ENCODE results near the gene SHANK3. TPM values are rescaled to one million over a fixed set of nuclear protein-coding genes. Genes with fewer than 3 reads are reported as not detected.

The SHANK3 gene
- polyA plus RNA-seq, 1 of the 3 experiments (the other 2 are of a cell fraction): 1.5 TPM

- TF ChIP-seq FOXM1 (IDR thresholded peaks at IDR 0.05; ENCODE audit: low read depth): no peak
Measured at GRCh38 chr22:50708474-50708873, 35.9 kb downstream of the SHANK3 start (continued).

- no peaks in the 10 kb centered on the region for H3K36me3 ChIP-seq (replicated peaks in 1 of 2; ENCODE audit: control insufficient read depth in 1 of 2, insufficient read depth in 2 of 2, low read length in 1 of 2)
- TF ChIP-seq CHD2 (IDR thresholded peaks at IDR 0.05; ENCODE audit: low read length, partially characterized antibody) (no peak), RXRA (IDR thresholded peaks at IDR 0.05; ENCODE audit: borderline replicate concordance, low read depth) (no peak), PBX3 (IDR thresholded peaks at IDR 0.05) (no peak), FOXM1 (IDR thresholded peaks at IDR 0.05; ENCODE audit: low read depth) (no peak), RCOR1 (IDR thresholded peaks at IDR 0.05; ENCODE audit: low read length) (no peak)
- H3K4me2 ChIP-seq: no peak overlapping the region
- no peaks in the 10 kb centered on the region for H4K20me1 ChIP-seq (ENCODE audit: insufficient read depth)
- H3K27me3 ChIP-seq (ENCODE audit: insufficient read depth): no peaks in the 10 kb centered on the region
- CTCF ChIA-PET: no interaction called here
- WGBS (ENCODE audit: low lambda C conversion rate): 95% methylated on average over 5 of the region's 6 CpGs
- no peaks in the 10 kb centered on the region for H3K9me3 ChIP-seq
- H2AFZ ChIP-seq (ENCODE audit: low read depth): no peak overlapping the region
- H3K4me1 ChIP-seq (ENCODE audit: control insufficient read depth in 1 of 2, insufficient read depth in 2 of 2, low read depth in 1 of 2, low read length in 1 of 2): peaks cover 0 to 4% of the 10 kb centered on the region in 2 experiments; a peak in 1 of 4 replicates
- no peak overlapping the region for H3K27ac ChIP-seq (ENCODE audit: low read depth in 2 of 2, low read length in 1 of 2)
- no peak overlapping the region for H3K4me3 ChIP-seq (ENCODE audit: low read depth in 2 of 2, low read length in 1 of 2)
- DNase-seq: no peak
- POLR2A ChIA-PET: no interaction called here
- peaks cover 5% of the 10 kb centered on the region for H3F3A ChIP-seq (replicated peaks; ENCODE audit: insufficient read depth)
- no peaks in the 10 kb centered on the region for H3K79me2 ChIP-seq (ENCODE audit: insufficient read depth)
- H3K9ac ChIP-seq: no peak overlapping the region
- H3K9me2 ChIP-seq: no peaks in the 10 kb centered on the region
Measured at GRCh38 chr22:50708996-50709395, 36.4 kb downstream of the SHANK3 start.

GRCh38 chr22:50710221-50710620, 37.6 kb downstream of the SHANK3 start:
- H3K27me3 ChIP-seq (ENCODE audit: insufficient read depth): no peaks in the 10 kb centered on the region
- no peaks in the 10 kb centered on the region for H3K9me2 ChIP-seq
- H4K20me1 ChIP-seq (ENCODE audit: insufficient read depth): no peaks in the 10 kb centered on the region
- H3K4me2 ChIP-seq: no peak overlapping the region
- H3K4me3 ChIP-seq (ENCODE audit: low read depth in 2 of 2, low read length in 1 of 2): no peak overlapping the region
- H3K4me1 ChIP-seq (ENCODE audit: control insufficient read depth in 1 of 2, insufficient read depth in 2 of 2, low read depth in 1 of 2, low read length in 1 of 2): no peaks in the 10 kb centered on the region; a peak in 1 of 4 replicates
- H3K27ac ChIP-seq (ENCODE audit: low read depth in 2 of 2, low read length in 1 of 2): no peak overlapping the region
- ChIA-PET POLR2A (no interaction called here), CTCF (no interaction called here)
- no peaks in the 10 kb centered on the region for H3K79me2 ChIP-seq (ENCODE audit: insufficient read depth)
- H3K36me3 ChIP-seq (replicated peaks in 1 of 2; ENCODE audit: control insufficient read depth in 1 of 2, insufficient read depth in 2 of 2, low read length in 1 of 2): no peaks in the 10 kb centered on the region
- no peak for DNase-seq
- peaks cover 5% of the 10 kb centered on the region for H3F3A ChIP-seq (replicated peaks; ENCODE audit: insufficient read depth)
- no peak overlapping the region for H3K9ac ChIP-seq
- TF ChIP-seq CHD2 (IDR thresholded peaks at IDR 0.05; ENCODE audit: low read length, partially characterized antibody) (no peak), IRF3 (IDR thresholded peaks at IDR 0.05; ENCODE audit: low read depth, low read length) (no peak), SMC3 (IDR thresholded peaks at IDR 0.05; ENCODE audit: low read depth, low read length) (no peak), SIN3A (IDR thresholded peaks at IDR 0.05; ENCODE audit: borderline replicate concordance, low read depth, low read length) (no peak), USF1 (IDR thresholded peaks at IDR 0.05; ENCODE audit: borderline replicate concordance, low read depth) (no peak), GABPA (IDR thresholded peaks at IDR 0.05; ENCODE audit: low read depth) (no peak), RFX5 (IDR thresholded peaks at IDR 0.05; ENCODE audit: low read length) (no peak), FOSL2 (IDR thresholded peaks at IDR 0.05; ENCODE audit: borderline replicate concordance, low read depth) (no peak), RCOR1 (IDR thresholded peaks at IDR 0.05; ENCODE audit: low read length) (no peak), NRF1 (IDR thresholded peaks at IDR 0.05; ENCODE audit: low read depth, low read length) (no peak), RAD21 (IDR thresholded peaks at IDR 0.05; ENCODE audit: low read length) (no peak), TAF1 (IDR thresholded peaks at IDR 0.05; ENCODE audit: borderline replicate concordance, low read depth, low read length) (no peak)
- 87% methylated on average over 1 of the region's 6 CpGs for WGBS (ENCODE audit: low lambda C conversion rate)
- no peaks in the 10 kb centered on the region for H3K9me3 ChIP-seq
- H2AFZ ChIP-seq (ENCODE audit: low read depth): no peak overlapping the region
